Measurements from ENCODE around the gene TBC1D9. TPM values are rescaled to one million over a fixed set of nuclear protein-coding genes. Genes with fewer than 3 reads are reported as not detected.

TBC1D9 gene
- total and polyA plus RNA-seq, 4 donors, result 9.0 to 52.6 (median 24.5) TPM

GRCh38 chr4:140571620-140572019, 184.6 kb downstream of the TBC1D9 start:
- Histone ChIP-seq H3K27ac (ENCODE audit: low read depth in 1 of 2, low read length in 1 of 2) (no peak overlapping the region), H3K9ac (ENCODE audit: insufficient read depth in 1 of 2, low read length in 2 of 2) (no peak overlapping the region), H3K4me1 (ENCODE audit: control insufficient read depth in 5 of 5, insufficient read depth in 5 of 5, low read length in 5 of 5) (peaks cover 0 to 14% (median 11%) of the 10 kb centered on the region in 5 donors), H3K4me3 (no peak overlapping the region), H3K27me3 (ENCODE audit: control insufficient read depth in 3 of 3, insufficient read depth in 3 of 3, low read length in 2 of 3) (peaks cover 5 to 52% (median 45%) of the 10 kb centered on the region in 3 donors), H3K36me3 (ENCODE audit: control insufficient read depth in 4 of 4, insufficient read depth in 4 of 4, low read length in 4 of 4) (no peaks in the 10 kb centered on the region), H3K9me3 (ENCODE audit: control insufficient read depth in 4 of 4, insufficient read depth in 3 of 4, low read length in 3 of 4) (peaks cover 0 to 9% (median 0%) of the 10 kb centered on the region in 4 donors)
- TF ChIP-seq CTCF (IDR thresholded peaks at IDR 0.05; ENCODE audit: control extremely low read depth, extremely low read depth), result no peak
- WGBS, 2 donors, result 90 to 92% methylated on average over 2 of the region's 2 CpGs
- ATAC-seq (ENCODE audit: insufficient read depth, low FRiP score), result no peak
- DNase-seq, result no peak

Small RNAs within 50 kb of the gene (small RNA-seq; reads per million reads assigned to genes)
- gene AC108019.1 (ENCODE audit: low replicate concordance) (not detected), gene RF00019 (ENCODE audit: low replicate concordance) (not detected), gene RN7SL152P (ENCODE audit: low replicate concordance) (not detected), gene RNY1P14 (ENCODE audit: low replicate concordance) (not detected)

Other genes with a start within 250 kb of the TBC1D9 start
- 10 to 100 TPM; 19.8 to 47.5 TPM for gene ELMOD2, start 232.2 kb downstream of the TBC1D9 start, total RNA-seq
- 10 to 100 TPM in 1 of 2 donors, 1 to 10 TPM in 1; 7.5 to 11.3 TPM for gene ELMOD2, start 232.2 kb downstream of the TBC1D9 start, polyA plus RNA-seq
- gene UCP1, start 187.4 kb downstream of the TBC1D9 start, total RNA-seq, result under 1 TPM; 0.34 to 0.40 TPM
- under 1 TPM in 1 of 2 donors, not detected in 1; 0.03 TPM for gene UCP1, start 187.4 kb downstream of the TBC1D9 start, polyA plus RNA-seq